Measurements from ENCODE around the gene MAG.

DNA sequence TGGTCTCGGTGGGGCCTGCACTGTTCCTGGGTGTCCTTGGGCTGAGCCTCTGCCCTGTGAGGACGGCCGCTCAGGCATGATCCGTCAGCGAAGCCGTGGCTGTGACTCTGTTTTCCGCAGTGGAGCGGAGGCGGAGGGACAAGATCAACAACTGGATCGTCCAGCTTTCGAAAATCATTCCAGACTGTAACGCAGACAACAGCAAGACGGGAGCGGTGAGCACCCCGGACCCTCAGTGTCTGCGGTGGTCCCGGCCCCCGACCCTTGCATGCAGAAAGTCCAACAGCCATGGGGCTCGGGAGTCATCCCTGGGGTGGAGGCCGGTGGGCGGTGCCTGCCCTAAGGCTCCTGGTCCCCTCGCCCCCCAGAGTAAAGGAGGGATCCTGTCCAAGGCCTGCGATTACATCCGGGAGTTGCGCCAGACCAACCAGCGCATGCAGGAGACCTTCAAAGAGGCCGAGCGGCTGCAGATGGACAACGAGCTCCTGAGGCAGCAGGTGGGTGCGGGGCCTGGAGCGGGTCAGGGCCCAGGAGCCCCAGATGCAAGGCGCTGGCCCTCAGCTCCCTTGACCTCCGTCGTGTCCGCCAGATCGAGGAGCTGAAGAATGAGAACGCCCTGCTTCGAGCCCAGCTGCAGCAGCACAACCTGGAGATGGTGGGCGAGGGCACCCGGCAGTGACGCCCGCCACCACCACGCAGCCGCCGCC lies 13.2 kb upstream of the MAG start:
- TF ChIP-seq, protein P1, sequence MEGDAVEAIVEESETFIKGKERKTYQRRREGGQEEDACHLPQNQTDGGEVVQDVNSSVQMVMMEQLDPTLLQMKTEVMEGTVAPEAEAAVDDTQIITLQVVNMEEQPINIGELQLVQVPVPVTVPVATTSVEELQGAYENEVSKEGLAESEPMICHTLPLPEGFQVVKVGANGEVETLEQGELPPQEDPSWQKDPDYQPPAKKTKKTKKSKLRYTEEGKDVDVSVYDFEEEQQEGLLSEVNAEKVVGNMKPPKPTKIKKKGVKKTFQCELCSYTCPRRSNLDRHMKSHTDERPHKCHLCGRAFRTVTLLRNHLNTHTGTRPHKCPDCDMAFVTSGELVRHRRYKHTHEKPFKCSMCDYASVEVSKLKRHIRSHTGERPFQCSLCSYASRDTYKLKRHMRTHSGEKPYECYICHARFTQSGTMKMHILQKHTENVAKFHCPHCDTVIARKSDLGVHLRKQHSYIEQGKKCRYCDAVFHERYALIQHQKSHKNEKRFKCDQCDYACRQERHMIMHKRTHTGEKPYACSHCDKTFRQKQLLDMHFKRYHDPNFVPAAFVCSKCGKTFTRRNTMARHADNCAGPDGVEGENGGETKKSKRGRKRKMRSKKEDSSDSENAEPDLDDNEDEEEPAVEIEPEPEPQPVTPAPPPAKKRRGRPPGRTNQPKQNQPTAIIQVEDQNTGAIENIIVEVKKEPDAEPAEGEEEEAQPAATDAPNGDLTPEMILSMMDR (conservative IDR thresholded peaks at IDR 0.05), result no peak
- no peak for TF ChIP-seq EZH2 (IDR thresholded peaks at IDR 0.05; ENCODE audit: low read depth)

Data from PC-9 (cell line).